COR-L47 (cell line): ENCODE data around the gene TRHDE.
"Not testable (repeated sequence)": the region's sequence is repeated elsewhere in the genome, so short reads cannot be mapped to it uniquely, and the experiment has no call there.

Experiments
- DNase-seq: peaks from one replicate; lab custom pipeline; 2025; lab: John Stamatoyannopoulos, UW

Gene TRHDE

DNA sequence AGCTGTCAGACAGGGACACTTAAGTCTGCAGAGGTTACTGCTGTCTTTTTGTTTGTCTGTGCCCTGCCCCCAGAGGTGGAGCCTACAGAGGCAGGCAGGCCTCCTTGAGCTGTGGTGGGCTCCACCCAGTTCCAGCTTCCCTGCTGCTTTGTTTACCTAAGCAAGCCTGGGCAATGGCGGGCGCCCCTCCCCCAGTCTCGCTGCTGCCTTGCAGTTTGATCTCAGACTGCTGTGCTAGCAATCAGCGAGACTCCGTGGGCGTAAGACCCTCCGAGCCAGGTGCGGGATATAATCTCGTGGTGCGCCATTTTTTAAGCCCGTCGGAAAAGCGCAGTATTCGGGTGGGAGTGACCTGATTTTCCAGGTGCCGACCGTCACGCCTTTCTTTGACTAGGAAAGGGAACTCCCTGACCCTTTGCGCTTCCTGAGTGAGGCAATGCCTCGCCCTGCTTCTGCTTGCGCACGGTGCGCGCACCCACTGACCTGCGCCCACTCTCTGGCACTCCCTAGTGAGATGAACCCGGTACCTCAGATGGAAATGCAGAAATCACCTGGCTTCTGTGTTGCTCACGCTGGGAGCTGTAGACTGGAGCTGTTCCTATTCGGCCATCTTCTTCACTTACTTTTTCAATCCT, 248.0 kb downstream of the TRHDE start:
- DNase-seq: not testable (repeated sequence)

DNA sequence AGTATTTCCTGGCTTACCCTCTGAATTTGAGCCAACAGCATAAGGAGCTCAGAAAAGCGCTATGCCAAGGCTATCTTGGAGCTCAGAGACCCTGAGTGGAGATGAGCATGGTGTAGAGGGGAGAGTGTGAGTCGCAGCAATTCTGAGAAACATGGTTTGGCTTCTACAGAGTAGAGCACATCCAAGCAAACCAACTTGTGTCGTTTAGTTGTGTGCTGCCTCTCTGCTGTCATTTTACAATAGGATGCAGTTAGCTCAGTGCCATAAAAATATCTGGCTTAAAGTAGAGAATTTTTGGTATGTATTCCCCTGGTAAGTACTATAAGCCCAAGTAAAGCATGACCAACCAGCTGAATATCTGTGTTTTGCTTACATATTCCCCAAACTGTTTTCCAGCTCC, 249.2 kb downstream of the TRHDE start:
- DNase-seq: no peak

DNA sequence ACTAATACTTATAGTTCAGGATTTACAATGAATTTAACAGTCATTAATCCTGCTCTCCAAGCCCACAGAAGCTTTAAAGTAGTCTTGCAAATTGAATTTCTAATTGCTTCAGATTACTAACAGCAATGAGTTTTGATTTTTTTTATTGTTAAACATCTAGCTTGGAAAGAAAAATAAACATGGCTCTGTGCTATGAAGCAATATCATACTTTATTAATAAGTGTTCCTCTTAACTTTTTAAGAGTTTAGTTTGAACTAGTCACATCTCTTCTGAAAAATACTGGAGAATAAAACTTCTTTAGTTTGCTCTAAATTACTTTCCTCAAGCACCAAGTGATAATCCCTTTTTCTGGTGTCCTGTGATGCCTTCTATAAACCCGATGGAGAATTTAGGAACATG, 250.2 kb downstream of the TRHDE start:
- no peak for DNase-seq

DNA sequence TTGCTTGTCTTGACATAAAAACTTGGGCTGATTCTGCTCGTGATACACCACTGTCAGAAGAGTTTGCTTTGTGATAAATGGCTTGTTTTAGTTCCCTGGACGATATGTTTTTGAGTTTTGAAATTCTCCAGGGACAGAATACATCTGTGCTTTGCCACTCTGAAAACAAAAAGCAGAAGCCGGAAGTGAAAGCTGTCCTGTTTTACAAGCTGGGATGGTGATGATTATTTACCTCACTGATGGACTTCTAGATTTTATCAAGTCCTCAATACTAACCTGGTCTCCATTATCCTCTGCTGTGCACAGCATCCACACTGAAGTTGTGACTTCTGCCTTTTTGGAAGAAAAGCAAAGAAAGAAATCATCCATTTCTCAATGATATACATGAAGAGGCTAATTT, 251.6 kb downstream of the TRHDE start:
- DNase-seq: no peak

DNA sequence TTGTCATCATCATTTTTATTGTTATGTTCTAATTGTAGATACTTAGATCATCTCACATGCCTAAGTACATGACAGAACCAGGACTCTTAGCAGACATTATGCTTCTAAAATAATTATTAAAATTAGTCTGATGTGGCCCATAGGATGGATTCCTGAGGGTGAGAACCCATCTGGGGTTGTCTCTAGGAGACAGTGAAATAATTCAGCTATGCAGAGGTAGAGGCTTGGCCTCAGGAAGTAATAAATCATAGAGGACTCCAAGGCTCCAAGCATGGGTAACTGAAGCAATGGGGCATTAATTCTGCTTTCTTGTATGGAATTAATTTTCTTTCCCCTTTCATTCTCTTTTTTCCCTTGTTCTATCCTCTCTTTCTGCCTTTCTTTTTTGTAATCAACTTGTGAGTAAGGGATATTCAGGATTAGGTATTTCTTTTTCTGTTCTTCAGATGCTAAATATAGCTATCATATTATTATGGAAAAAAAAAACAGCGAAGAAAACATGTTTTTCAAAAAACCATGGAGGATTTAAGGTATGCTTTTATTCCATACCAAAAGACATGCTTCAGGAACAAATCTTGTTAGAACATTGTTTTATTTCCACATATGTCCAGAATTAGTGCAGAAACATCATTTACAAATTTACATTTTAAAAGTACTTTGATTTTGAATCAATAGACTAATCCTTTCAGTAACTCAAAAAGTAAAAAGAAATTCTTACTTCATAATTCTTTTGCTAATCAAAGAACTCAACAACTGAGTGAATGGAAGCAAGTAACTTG, 263.2 kb downstream of the TRHDE start:
- no peak for DNase-seq

DNA sequence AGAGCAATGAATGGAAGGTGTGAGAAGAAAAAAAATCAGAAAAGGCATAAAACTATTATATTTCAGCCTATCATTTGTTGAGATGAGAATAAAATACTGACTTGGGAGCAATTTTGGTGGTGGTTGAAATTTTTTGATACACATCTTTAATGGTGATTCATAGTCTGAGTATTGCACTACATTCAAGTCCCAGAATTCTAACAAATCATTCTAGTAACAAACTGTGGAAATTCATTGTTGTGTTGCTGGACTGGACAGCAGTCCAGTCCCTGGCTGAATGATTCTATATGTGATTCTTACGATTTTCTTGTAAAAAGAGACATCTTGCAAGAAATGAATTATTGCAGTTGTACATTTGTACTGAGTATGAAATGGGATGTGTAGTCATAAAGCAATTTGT, 268.6 kb downstream of the TRHDE start:
- DNase-seq: no peak

DNA sequence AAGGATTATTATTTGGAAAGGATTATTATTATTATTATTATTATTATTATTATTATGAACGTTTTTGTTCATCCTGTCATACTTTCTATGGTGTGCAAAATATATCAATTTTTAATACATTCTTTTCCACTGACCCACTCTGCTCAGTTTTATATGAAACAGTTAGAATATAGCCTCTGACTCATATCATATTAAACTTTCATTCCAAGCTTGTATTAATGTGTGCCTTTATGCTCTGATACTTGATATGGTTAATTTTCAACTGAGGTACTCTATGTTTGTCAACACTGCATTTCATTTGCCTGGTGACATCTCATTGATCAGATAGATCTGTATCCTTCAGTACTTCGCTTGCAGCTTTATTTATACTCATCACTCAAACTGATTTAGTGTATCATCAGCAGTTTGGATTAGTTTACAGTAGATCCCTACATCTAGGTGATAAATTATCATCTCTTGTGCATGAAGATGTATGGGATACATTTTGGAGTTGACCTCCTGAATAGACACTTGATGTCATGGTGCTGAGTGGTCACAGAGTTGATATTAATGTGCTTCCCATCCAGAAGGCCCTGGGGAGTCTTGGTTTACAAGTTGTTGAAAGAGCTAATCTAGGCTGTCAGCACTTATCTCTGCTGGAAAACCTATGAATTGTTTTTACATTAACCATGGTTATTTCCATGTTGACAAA, 271.8 kb downstream of the TRHDE start:
- no peak for DNase-seq

DNA sequence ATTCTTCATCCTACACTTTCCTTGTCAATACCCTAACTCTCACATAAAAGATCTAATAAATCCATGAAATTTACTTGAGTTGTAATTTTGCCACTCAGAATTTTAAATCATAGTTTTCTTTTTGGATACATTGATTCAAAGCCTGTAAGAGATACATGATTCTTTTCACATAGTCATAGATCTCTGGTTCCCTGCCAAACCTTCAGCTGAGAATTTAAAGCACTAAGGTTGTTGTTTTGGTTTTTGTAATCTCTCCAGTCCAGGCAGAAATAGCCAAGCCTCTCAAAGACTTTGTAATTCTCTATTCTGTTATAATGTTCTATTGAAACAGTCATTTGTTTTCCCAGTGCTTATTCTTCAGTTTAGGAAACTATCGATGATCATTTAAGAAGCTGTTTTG, 273.9 kb downstream of the TRHDE start:
- DNase-seq: no peak

DNA sequence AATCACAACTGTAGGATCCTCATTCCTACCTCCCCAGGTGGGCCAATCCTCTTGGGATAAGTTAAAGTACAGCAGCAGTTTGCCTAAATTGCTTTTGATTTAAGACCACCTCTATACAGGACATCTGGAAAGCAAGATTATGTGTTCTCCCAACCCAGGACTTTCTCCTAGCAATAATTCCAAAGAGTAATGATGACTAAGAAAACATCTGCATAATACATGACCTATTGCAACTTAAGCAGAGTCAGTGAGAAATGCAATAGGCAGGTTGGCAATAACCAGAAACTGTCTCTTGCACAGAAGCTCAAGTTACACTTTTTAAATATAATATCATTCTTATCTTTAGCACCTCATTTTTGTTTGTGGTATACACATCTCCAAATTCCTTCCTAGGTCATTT, 275.4 kb downstream of the TRHDE start:
- DNase-seq: no peak

DNA sequence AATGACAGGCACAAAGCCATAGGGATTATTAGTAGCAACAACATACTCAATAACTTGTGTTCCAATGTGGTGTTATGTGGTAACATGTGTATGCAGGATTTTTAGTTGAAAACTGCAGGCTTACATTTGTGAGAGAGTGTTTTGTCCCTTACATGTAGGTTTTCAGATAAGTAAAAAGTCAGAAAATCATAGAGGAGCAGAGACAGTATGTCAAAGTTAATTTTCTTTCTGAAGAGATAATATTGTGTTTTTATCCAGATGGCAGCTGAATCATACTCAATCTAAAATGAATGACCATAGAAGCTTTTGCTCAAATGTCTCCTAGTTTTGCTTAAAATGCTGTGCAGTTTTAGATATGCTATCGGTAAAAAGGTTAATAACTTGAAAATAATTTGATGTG, 277.0 kb downstream of the TRHDE start:
- no peak for DNase-seq

DNA sequence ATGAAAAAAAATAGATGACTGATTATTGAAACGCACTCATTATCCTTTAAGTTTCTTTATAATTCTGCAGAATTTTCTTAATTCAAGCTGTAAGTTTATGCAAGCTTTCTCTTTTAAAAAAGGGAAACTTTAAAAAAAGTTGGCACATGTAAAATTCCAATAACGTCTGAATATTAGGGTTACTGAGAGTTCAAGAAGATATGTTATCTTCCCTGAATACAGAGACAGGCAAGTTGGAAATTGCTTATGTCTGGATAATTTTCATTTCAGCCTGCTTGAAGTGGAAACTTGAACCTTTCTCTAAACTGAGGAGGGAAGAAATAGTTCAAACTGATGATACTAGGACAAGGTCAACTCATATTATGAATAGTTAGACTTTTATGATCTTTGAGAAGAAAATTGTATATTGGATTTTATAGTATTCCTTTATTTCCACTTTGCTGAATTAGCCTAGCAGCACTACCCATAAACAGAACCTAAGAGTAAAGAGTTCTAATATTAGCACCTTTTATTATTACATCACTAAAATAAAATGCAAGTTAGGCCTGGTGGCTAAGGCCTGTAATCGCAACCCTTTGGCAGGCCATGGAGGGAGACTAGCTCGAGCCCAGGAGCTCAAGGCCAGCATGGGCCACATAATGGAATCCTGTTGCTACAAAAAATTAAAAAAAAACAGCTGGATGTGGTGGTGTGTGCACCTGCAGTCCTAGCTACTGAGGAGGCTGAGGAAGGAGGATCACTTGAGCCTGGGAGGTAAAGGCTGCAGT, 288.0 kb downstream of the TRHDE start:
- DNase-seq: no peak

DNA sequence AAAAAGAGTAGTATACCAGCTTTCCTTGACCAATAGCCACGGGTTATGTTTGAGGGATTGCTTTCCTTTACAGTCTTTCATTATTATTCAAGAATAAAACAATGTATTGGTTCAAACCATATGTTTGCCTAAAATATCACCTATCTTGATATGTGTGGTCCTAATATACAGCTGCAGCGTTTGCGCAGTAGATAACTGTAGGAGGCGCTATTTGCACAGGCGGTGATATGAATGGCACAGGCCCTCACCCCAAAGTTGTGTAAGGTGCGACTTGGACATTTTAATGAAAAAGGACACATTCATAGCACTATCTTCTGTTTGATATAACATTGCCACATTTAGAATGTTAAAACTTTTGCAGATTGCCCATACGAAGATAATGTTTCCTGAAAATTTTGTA, 298.4 kb downstream of the TRHDE start:
- peak; percentile 14 for DNase-seq

DNA sequence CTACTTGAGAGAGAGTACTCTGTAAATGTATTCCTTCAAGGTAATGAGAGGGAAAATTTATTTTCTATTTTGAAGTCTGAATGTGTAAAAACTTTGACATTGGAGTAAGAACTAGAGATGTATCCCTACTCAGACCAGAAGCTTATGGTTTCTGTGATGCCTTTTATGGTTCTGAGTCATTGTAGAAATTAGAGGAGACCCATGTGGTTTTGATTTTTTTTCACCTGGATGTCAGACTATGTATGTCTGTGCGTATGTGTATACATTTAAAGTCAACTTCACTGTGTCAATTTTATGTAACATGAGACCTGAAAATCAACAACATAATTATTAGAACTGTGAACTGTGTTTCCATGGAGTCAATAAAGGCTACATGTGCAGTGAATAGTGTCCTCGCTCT, 302.0 kb downstream of the TRHDE start:
- DNase-seq: no peak

DNA sequence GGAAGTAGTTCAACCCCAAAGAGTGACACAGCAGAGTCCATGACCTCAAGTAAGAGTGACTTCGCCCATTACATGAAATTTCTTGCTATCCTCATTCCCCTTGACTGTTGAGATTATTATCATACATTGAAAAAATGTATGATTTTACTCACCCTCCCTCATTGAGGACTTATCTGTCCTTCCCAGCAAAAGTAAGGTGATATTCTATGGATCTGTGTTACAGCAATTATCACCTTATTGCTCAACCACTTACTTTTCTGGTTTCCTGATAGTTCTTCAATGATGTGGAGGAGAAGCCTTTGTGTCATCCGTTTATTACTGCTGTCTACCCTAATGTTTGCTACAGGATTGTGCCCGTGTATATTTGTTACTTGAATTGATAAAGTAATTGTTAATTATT, 306.2 kb downstream of the TRHDE start:
- DNase-seq: no peak

DNA sequence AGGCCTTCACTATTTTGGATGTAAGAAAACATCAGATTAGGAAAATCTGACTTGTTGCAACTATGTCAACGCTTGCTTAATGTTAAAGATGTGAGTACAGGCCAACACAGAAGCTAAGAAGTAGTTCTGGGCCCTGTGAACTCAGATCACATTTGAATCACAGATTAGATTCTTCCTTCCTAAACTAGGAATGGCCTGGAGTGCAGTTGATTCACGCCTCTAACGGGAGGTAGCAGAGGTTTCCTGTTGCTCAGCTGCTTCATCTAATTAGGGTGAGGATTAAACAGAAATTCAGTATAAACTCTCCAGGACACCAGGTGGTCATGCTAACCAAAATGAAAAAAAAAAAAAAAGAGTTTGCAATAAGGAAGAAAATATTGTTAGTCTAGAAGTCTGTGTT, 314.3 kb downstream of the TRHDE start:
- DNase-seq: no peak

DNA sequence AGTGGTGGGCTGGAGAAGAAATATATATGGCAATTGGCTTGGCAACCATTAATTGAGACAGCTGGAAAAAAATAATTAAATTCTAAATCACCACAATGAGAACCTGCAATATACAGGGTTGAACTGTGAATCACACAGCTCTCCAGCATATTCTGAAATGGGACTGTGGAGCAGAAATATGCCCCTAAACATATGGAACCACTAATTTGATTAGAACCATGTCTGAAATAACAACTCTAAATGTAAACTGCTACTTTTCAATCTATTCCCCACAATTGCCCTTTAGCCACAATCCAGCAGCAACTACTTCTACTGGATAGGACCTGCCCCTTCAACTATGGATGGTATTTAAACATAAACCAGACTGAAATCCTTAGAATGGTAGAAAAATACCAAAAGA, 330.4 kb downstream of the TRHDE start:
- DNase-seq: no peak

DNA sequence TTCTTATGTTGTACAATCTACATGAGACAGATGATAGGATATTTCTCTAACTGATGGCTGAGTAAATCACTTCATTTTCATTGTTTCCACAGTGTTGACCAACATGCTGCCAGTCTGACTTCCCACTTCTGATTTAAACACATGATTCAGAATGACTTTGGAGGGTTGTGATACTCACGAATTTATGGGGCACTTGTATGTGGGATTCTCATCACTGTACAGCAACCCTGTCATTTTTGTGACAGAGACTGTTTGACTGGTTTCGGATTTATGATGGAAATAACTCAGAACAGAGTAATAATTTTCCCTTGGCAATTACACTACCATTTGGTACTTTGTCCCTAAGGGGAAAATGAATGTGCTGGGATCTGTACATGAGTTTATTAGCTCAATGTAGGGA, 333.8 kb downstream of the TRHDE start:
- no peak for DNase-seq

DNA sequence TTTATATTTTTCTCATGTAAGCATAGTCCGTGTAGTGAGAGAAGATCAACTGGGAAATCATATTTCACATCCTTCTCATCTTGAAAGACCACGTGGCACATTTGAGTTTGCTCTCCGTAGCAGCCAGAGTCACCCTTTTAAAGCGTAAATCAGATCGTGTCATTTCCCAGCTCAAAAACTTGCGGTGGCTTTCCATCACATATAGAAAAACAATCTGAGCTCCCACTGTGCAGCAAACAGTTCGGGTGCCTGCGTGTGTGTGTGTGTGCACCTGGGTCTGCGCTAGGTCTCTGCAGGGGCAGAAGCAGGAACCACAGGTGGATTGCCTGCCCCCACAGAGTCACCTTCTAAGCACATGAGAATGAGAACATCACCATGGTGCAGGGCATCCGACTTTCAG, 338.2 kb downstream of the TRHDE start:
- DNase-seq: no peak

DNA sequence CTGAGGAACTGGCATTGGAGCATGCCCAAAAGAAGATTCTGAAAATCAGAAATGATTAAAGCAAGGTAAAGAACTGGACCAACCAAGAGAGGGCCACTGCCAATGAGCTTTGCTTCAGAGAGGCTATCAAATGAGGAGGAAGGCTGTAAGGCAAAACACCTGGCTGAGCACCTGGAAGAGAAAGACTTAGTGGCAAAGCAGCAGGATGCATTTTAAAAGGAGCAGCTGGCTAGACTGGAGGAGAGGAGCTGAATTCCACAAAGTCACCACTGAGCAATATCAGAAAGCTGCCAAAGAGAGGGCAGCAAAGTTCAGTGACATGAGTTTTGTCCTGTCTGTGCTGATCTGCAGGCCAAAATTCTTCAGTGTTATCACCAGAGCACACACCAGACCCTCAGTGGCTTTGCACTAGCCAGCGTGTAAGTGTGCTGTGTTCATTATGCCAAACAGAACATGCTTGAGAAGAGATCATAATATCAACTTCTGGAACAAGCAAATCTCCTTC, 338.7 kb downstream of the TRHDE start:
- DNase-seq: no peak

DNA sequence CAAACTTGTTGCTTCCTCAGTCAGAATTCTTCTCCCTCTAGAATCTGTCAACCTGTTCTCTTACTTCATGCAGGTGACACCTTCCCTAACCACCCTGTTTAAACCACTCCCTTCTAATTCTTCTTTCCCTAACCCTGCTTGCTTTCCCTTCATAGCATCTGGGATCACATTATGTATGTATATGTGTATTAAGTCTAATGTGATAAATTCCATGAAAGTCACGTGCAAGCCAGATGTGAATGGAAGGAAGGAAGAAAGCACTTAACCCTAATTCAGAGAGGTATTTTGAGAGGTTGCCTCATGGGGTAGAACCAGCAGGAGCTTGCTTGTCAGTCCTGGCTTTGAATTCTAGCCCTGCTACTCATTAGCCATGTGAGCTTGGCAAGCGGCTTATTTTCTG, 340.0 kb downstream of the TRHDE start:
- no peak for DNase-seq

DNA sequence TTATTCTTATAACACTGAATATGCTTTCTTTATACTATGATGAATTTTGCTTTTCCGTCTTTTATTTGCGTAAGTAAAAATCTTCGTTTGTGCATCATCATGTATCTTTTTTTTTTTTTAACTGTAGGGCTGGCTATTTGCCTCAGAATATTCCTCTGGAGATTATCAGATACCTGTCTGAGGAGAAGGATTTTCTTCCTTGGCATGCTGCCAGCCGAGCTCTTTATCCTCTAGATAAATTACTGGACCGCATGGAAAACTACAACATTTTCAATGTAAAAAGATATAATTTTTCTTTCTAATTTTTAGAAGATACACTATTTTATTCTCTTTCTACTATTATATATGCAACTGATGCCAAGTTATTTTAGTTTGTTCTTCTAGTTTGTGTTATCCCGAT, 346.6 kb downstream of the TRHDE start:
- no peak for DNase-seq

DNA sequence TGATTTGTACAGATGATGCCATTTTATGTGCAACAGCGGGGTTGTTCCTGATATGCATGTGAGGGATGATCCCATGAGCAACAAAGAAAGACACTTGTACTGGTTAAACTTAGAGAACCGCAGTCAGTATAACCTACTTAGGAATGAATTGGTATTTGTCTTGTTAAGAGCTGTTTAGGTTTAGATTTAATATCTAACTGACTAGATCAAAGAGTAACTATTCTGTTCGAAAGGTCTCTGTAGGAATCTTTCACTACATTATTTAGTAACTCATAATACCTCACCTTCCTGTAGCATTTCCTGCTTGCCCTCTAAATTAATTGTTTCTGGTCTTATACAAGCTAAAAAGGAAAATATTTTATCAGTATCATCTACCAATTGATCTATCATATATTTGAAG, 350.4 kb downstream of the TRHDE start:
- DNase-seq: no peak
